UCSD-AML1 (cell line): ENCODE measurements around the gene NTN5.

ENCODE experiments used
- DNase-seq: peaks from one replicate; lab custom pipeline; 2025; ENCODE audit not compliant: unreplicated experiment; lab: John Stamatoyannopoulos, UW

Gene NTN5

GRCh38 chr19:48616041-48616436 lies 56.8 kb downstream of the NTN5 start:
- DNase-seq: no peak

- DNase-seq: no peak
Measured at GRCh38 chr19:48615231-48616040, 57.4 kb downstream of the NTN5 start.

GRCh38 chr19:48614436-48615230 lies 58.2 kb downstream of the NTN5 start, which contains the start of gene FAM83E:
Gene FAM83E, minus strand, starts transcription at chr19:48615076. Its CDS starts 1,704 bp downstream, at chr19:48613372.
- DNase-seq: no peak

GRCh38 chr19:48613852-48614435 lies 58.9 kb downstream of the NTN5 start:
- DNase-seq: no peak

GRCh38 chr19:48613024-48613851 lies 59.6 kb downstream of the NTN5 start:
- DNase-seq: no peak

- no peak for DNase-seq
Measured at GRCh38 chr19:48611872-48612271, 60.9 kb downstream of the NTN5 start.
